Heart left ventricle (tissue), 16 donors: ENCODE results near the gene HSD17B2. TPM values are rescaled to one million over a fixed set of nuclear protein-coding genes. Genes with fewer than 3 reads are reported as not detected.

Source experiments
- ATAC-seq, 4 donors: fragments of 200-7000 bp; cut with Tn5 transposase; one replicate each; pipeline ENCODE4 v1.9.1; 2020 to 2022; ENCODE audit warnings: moderate library complexity in 4 of 4, mild to moderate bottlenecking in 3 of 4, moderate number of reproducible peaks in 1 of 4
- DNase-seq, 5 donors: peaks; one replicate each; pipeline ENCODE4 v3.0.0-alpha.2; 2020
- H3K27ac ChIP-seq, 12 donors: fragments of 200-600 bp; sonication (generic) in 4 of 12; one replicate each; pipeline versions ENCODE4 v1.5.0 to v1.8.0; 2016 to 2022; ENCODE audit warnings: mild to moderate bottlenecking in 2 of 12
- H3K27me3 ChIP-seq, 9 donors: fragments of 200-600 bp; sonication (generic) in 2 of 9; one replicate each; pipeline versions ENCODE4 v1.5.1 to v1.8.0; 2016 to 2022; ENCODE audit warnings: mild to moderate bottlenecking in 3 of 9
- H3K36me3 ChIP-seq, 9 donors: fragments of 200-600 bp; sonication (generic) in 2 of 9; one replicate each; pipeline versions ENCODE4 v1.5.0 to v1.8.0; 2018 to 2022; ENCODE audit warnings: mild to moderate bottlenecking in 2 of 9
- H3K4me1 ChIP-seq, 12 donors: fragments of 200-600 bp; sonication (generic) in 4 of 12; one replicate each; pipeline versions ENCODE4 v1.5.0 to v1.8.0; 2016 to 2022; ENCODE audit warnings: mild to moderate bottlenecking in 3 of 12
- H3K4me3 ChIP-seq, 12 donors: fragments of 200-600 bp; sonication (generic) in 4 of 12; one replicate each; pipeline versions ENCODE4 v1.5.0 to v1.8.0; 2017 to 2022; ENCODE audit warnings: mild to moderate bottlenecking in 9 of 12, moderate library complexity in 4 of 12
- H3K9me3 ChIP-seq, 12 donors: fragments of 200-600 bp; sonication (generic) in 4 of 12; one replicate each; pipeline versions ENCODE4 v1.5.0 to v1.8.0; 2016 to 2022; ENCODE audit warnings: mild to moderate bottlenecking in 1 of 12
- POLR2A ChIP-seq, 2 donors: fragments of 450-650 bp; IDR thresholded peaks; one replicate each; pipeline ENCODE4 v1.6.1; 2017; ENCODE audit warnings: antibody characterized with exemption in 2 of 2, mild to moderate bottlenecking in 2 of 2, moderate library complexity in 2 of 2
- WGBS, 4 donors: extraction: QIAGEN DNeasy Blood & Tissue Kit in 2 of 4; methylation state at CpG; one replicate each; pipeline versions ENCODE4 v1.1.5 to v1.1.7; 2013 to 2018; 5-methylcytosine and 5-hydroxymethylcytosine counted together
- intact Hi-C, 10 donors: fragments of 100-400 bp; cut with DNase I; formaldehyde crosslinking; loops; one replicate each; pipeline versions ENCODE4 v1.11.1 to v1.14.2; 2022
- polyA plus RNA-seq, 2 donors: library from polyadenylated mRNA; stranded (reverse); fragments of 200-250 nt; gene quantifications; one replicate each; pipeline ENCODE4 v1.2.3, GENCODE V29; 2013
- total RNA-seq, 9 donors: library from RNA; depleted of rRNA in 2 of 9; stranded (reverse); fragments of >200 nt in 2 of 9; fragmentation: NEBNext Ultra II Directional in 3 of 9; extraction: Animal tissue kit (Norgen Biotek cat#: 25700) in 3 of 9; gene quantifications; one replicate each; pipeline versions ENCODE4 v1.1.0 to v1.2.4, GENCODE V29; 2016 to 2023
- TF ChIP-seq, protein P1 (sequence below), 12 donors: fragments of 200-600 bp; sonication (generic) in 4 of 12; IDR thresholded peaks; one replicate each; pipeline versions ENCODE4 v1.5.0 to v1.8.0; 2018 to 2022; ENCODE audit warnings: antibody characterized with exemption in 12 of 12, mild to moderate bottlenecking in 5 of 12
- donor health status: ischemic (EF 13 %, LVEDD 7.1; RV severe dilation, severe dysfunction).
- donor health status: healthy with polysubstance abuse.
- donor health status: DM: no; HTN: yes; CAD: no.
- donor health status: DM: no; HTN: no; CAD: no.
- donor health status: ischemic (EF 25% LVEDD 6.9; RV normal size, moderate dysfunction).
- donor health status: ischemic (EF 25% LVEDD 5.7; RV mildly dilated, moderate dysfunction).
- donor health status: healthy.
- donor health status: DM: yes; HTN: yes; CAD: no.
- donor health status: ischemic (EF 35%, LVEDD 5.7; RV mildly dilated, moderate dysfunction).
- donor health status: nonischemic (EF 11% LVEDD 7.7; RV severe dilation, severe dysfunction).
- donor health status: DM: yes; HTN: yes; CAD: no.
- donor health status: PGD.
- donor health status: ischemic (EF 29% LVEDD 5.4; RV normal size, mild dysfunction).
- donor health status: nonischemic (EF 23%, LVEDD 6.1; RV moderate dilation, normal function).

Gene HSD17B2
- total and polyA plus RNA-seq, 11 donors = 0.11 TPM; not detected in 10

GRCh38 chr16:82013139-82013538 is 21.9 kb upstream of the HSD17B2 start:
- Histone ChIP-seq H3K27ac (no peak overlapping the region), H3K27me3 (peaks cover 0 to 15% (median 6%) of the 10 kb centered on the region in 9 donors), H3K4me3 (no peak overlapping the region), H3K9me3 (peaks cover 0 to 26% (median 16%) of the 10 kb centered on the region in 12 donors), H3K36me3 (no peaks in the 10 kb centered on the region), H3K4me1 (peaks cover 0 to 5% (median 0%) of the 10 kb centered on the region in 12 donors)
- DNase-seq (no peak), ATAC-seq (no peak)
- TF ChIP-seq, protein P1, sequence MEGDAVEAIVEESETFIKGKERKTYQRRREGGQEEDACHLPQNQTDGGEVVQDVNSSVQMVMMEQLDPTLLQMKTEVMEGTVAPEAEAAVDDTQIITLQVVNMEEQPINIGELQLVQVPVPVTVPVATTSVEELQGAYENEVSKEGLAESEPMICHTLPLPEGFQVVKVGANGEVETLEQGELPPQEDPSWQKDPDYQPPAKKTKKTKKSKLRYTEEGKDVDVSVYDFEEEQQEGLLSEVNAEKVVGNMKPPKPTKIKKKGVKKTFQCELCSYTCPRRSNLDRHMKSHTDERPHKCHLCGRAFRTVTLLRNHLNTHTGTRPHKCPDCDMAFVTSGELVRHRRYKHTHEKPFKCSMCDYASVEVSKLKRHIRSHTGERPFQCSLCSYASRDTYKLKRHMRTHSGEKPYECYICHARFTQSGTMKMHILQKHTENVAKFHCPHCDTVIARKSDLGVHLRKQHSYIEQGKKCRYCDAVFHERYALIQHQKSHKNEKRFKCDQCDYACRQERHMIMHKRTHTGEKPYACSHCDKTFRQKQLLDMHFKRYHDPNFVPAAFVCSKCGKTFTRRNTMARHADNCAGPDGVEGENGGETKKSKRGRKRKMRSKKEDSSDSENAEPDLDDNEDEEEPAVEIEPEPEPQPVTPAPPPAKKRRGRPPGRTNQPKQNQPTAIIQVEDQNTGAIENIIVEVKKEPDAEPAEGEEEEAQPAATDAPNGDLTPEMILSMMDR (IDR thresholded peaks at IDR 0.05) = no peak
- TF ChIP-seq POLR2A (IDR thresholded peaks at IDR 0.05) = no peak
- intact Hi-C loops = no loop called here
- 68 to 80% (median 76%) methylated on average over 2 of the region's 2 CpGs for WGBS, 4 donors

DNA sequence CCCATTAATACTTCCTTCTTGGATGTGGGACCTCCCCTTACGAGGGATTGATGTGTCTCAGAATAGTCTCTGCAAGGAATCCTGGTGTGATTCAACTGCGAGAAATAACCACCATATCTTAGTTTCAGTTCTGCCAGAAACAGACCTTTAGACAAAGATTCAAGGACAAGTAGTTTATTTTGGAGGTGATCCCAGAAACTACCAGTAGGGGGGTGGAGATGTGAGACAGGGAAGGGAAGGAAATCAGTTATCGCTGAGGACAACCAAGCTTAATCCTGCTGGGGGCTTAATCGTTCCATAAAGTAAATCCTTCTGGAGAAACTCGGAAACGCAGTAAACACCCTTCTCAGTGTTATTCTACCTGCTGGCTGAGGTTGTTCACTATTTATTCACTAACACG is 18.8 kb upstream of the HSD17B2 start:
- Histone ChIP-seq H3K36me3 (no peaks in the 10 kb centered on the region), H3K27ac (no peak overlapping the region), H3K4me1 (peaks cover 0 to 5% (median 0%) of the 10 kb centered on the region in 12 donors), H3K9me3 (peaks cover 0 to 13% (median 8%) of the 10 kb centered on the region in 12 donors), H3K27me3 (peaks cover 0 to 13% (median 3%) of the 10 kb centered on the region in 9 donors), H3K4me3 (peak overlapping the region in 1 of 12 donors; percentile 18)
- DNase-seq (no peak), ATAC-seq (peak in 1 of 4 donors; percentile 47)
- no peak for TF ChIP-seq POLR2A (IDR thresholded peaks at IDR 0.05)
- TF ChIP-seq, protein P1 (IDR thresholded peaks at IDR 0.05) = peak in 9 of 12 donors; percentile 17 to 50 (median 35)
- 30 to 46% (median 39%) methylated on average over 7 of the region's 7 CpGs for WGBS, 4 donors
- intact Hi-C loops = no loop called here

GRCh38 chr16:82016964-82017363 is 18.1 kb upstream of the HSD17B2 start:
- Histone ChIP-seq H3K27me3 (peaks cover 0 to 12% (median 0%) of the 10 kb centered on the region in 9 donors), H3K4me3 (no peak overlapping the region), H3K36me3 (no peaks in the 10 kb centered on the region), H3K4me1 (peaks cover 0 to 5% (median 0%) of the 10 kb centered on the region in 12 donors), H3K9me3 (peaks cover 0 to 13% (median 8%) of the 10 kb centered on the region in 12 donors), H3K27ac (no peak overlapping the region)
- intact Hi-C loops = no loop called here
- 27 to 62% (median 55%) methylated on average over 2 of the region's 2 CpGs for WGBS, 4 donors
- no peak for ATAC-seq
- no peak for DNase-seq
- no peak for TF ChIP-seq POLR2A (IDR thresholded peaks at IDR 0.05)
- TF ChIP-seq, protein P1 (IDR thresholded peaks at IDR 0.05) = no peak

- WGBS, 4 donors = 84 to 92% (median 86%) methylated on average over 6 of the region's 6 CpGs
- H3K27ac ChIP-seq = no peak overlapping the region
- peaks cover 0 to 11% (median 0%) of the 10 kb centered on the region in 9 donors for H3K27me3 ChIP-seq
- intact Hi-C loops = no loop called here
- ATAC-seq (no peak), DNase-seq (no peak)
- H3K4me1 ChIP-seq = peaks cover 0 to 5% (median 0%) of the 10 kb centered on the region in 12 donors
- H3K4me3 ChIP-seq = no peak overlapping the region
- peaks cover 0 to 13% (median 8%) of the 10 kb centered on the region in 12 donors for H3K9me3 ChIP-seq
- no peak for TF ChIP-seq POLR2A (IDR thresholded peaks at IDR 0.05)
- TF ChIP-seq, protein P1 (IDR thresholded peaks at IDR 0.05) = no peak
- H3K36me3 ChIP-seq = no peaks in the 10 kb centered on the region
Measured at GRCh38 chr16:82017911-82018568, 17.0 kb upstream of the HSD17B2 start.
